BJ (cell line): ENCODE data around the gene REX1BD. TPM values are rescaled to one million over a fixed set of nuclear protein-coding genes. Genes with fewer than 3 reads are reported as not detected.
A peak's percentile ranks its signal among the peaks of the same experiment; 100 is the strongest.

Experiments
- CTCF ChIA-PET: fragments of 350-600 bp; formaldehyde crosslinking; extraction: SDS; loops from one replicate; lab custom pipeline; 2021; ENCODE audit warnings: antibody characterized with exemption, inconsistent platforms; lab: Yijun Ruan, JAX
- POLR2A ChIA-PET: fragments of 300-600 bp; sonication (Branson Sonifier 250); formaldehyde crosslinking; extraction: SDS; loops from one replicate; lab custom pipeline; 2021; ENCODE audit warnings: antibody characterized with exemption; lab: Charles Lee
- DNase-seq: peaks from one replicate; pipeline ENCODE4 v3.0.0-alpha.2; 2011; ENCODE audit warnings: low read depth
- H3K27me3 ChIP-seq: 2 replicates; pipeline ENCODE4 v1.6.0; 2011; ENCODE audit warnings: low read length; ENCODE audit not compliant: control insufficient read depth, insufficient read depth
- H3K36me3 ChIP-seq: 2 replicates; pipeline ENCODE4 v1.5.1; 2011; ENCODE audit warnings: low read length; ENCODE audit not compliant: control insufficient read depth, insufficient read depth
- H3K4me3 ChIP-seq: 2 replicates; pipeline ENCODE4 v1.5.1; 2011; ENCODE audit warnings: low read depth, mild to moderate bottlenecking, control low read depth, low read length
- CTCF ChIP-seq: IDR thresholded peaks from 2 replicates; pipeline ENCODE4 v1.5.1; 2011; ENCODE audit warnings: low read depth, mild to moderate bottlenecking, control low read depth, inconsistent platforms, low read length, moderate library complexity; ENCODE audit not compliant: insufficient read depth
- polyA plus RNA-seq: library from polyadenylated mRNA; depleted of rRNA; stranded (reverse); fragments of >200 nt; gene quantifications from 2 replicates; pipeline ENCODE4 v1.2.3, GENCODE V29; 2011

The REX1BD gene
- polyA plus RNA-seq, 1 experiment = 24.3 TPM

DNA sequence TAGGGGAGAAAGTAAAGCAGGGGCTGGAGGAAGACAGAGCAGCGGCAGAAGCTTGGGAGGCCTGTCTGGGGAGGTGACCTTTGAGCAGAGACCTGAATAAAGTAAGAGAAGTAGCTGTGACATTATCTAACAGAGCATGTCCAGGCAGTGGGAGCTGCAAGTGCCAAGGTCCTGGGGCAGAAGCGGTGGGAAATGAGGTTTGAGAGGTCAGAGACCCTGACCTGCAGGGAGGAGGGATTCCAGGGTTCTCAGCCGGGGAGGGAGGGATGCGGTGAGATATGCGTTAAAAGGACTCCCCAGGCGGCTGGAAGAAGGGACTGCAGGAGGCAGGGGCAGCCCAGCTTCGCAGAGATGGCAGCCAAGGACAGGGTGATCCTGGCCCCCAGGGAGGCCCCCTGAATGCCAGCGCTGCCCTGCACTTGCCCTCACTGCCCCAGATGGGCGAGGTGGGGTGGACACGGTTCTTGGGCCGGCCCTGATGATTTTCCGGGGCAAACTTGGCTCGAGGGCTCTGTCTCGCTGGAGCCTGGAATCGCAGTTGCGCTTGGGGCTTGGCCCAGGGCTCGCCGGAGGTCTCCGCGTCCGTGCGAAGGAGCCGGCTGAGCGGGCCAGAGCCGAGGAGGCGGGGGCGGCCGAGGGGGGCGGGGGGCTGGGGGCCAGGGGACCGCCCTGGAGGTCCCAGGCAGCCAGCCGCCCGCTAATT lies 14.8 kb downstream of the REX1BD start:
- Histone ChIP-seq H3K4me3 (no peak overlapping the region), H3K36me3 (no peaks in the 10 kb centered on the region), H3K27me3 (peaks cover 23% of the 10 kb centered on the region)
- CTCF ChIA-PET = interaction anchor here (1.7 to 3.0 kb wide), 2 partner anchors 9 to 14 kb away, joined by 4 to 24 read pairs; no protein-coding TSS in a partner anchor
- POLR2A ChIA-PET = no interaction called here
- TF ChIP-seq CTCF = peak; percentile 31
- DNase-seq = no peak

- H3K4me3 ChIP-seq = no peak overlapping the region
- no peak for DNase-seq
- TF ChIP-seq CTCF = no peak
- H3K27me3 ChIP-seq = peaks cover 28% of the 10 kb centered on the region
- CTCF ChIA-PET = interaction anchor here (0.7 to 3.0 kb wide), 3 partner anchors 10 to 72 kb away, joined by 3 to 24 read pairs (median 4); no protein-coding TSS in a partner anchor
- H3K36me3 ChIP-seq = no peaks in the 10 kb centered on the region
- POLR2A ChIA-PET = no interaction called here
Observed at GRCh38 chr19:18603958-18604819, 15.6 kb downstream of the REX1BD start.

DNA sequence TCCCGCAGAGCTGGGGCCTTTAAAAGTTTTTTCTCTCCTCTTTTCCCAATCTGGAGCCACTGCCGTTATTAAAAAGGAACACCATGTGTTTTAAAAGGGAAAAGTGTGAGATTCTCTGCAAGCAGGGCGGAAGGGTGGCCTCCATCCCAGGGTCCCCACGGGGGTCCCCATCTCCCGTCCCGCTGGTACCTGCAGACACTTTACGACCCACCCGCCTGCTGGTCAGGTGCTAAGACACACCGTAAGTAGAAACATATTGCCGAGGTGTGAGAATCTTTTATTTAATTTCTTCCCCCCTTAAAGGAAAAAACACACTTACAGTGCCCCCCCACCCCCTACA lies 16.2 kb downstream of the REX1BD start:
- peaks cover 30% of the 10 kb centered on the region for H3K27me3 ChIP-seq
- H3K4me3 ChIP-seq = no peak overlapping the region
- TF ChIP-seq CTCF = no peak
- ChIA-PET POLR2A (no interaction called here), CTCF (interaction anchor here (0.6 to 3.0 kb wide), 3 partner anchors 10 to 229 kb away, joined by 3 to 24 read pairs (median 4); no protein-coding TSS in a partner anchor)
- no peaks in the 10 kb centered on the region for H3K36me3 ChIP-seq
- no peak for DNase-seq

- ChIA-PET CTCF (interaction anchor here (0.6 to 3.0 kb wide), 3 partner anchors 11 to 229 kb away, joined by 3 to 24 read pairs (median 4); no protein-coding TSS in a partner anchor), POLR2A (no interaction called here)
- Histone ChIP-seq H3K4me3 (no peak overlapping the region), H3K36me3 (no peaks in the 10 kb centered on the region), H3K27me3 (peaks cover 34% of the 10 kb centered on the region)
- no peak for TF ChIP-seq CTCF
- DNase-seq = no peak
Observed at GRCh38 chr19:18605196-18605545, 16.6 kb downstream of the REX1BD start.
